Karpas-422 (cell line): ENCODE measurements around the gene TRIM15. TPM values are rescaled to one million over a fixed set of nuclear protein-coding genes. Genes with fewer than 3 reads are reported as not detected.

ENCODE experiments used
- DNase-seq: peaks from one replicate; pipeline ENCODE4 v3.0.0-alpha.2; 2015
- H2AFZ ChIP-seq: fragments of 200-600 bp; sonication (generic); 2 replicates; pipeline ENCODE4 v1.6.1; 2014; ENCODE audit warnings: antibody characterized with exemption, low read length, mixed read lengths
- H3K27ac ChIP-seq: fragments of 200-600 bp; sonication (generic); 2 replicates; pipeline ENCODE4 v1.5.1; 2014; ENCODE audit warnings: mild to moderate bottlenecking, low read length, moderate library complexity
- H3K27me3 ChIP-seq: fragments of 200-600 bp; sonication (generic); 2 replicates; pipeline ENCODE4 v1.6.1; 2014; ENCODE audit warnings: low read length, mixed read lengths
- H3K36me3 ChIP-seq: fragments of 200-600 bp; sonication (generic); 2 replicates; pipeline ENCODE4 v1.6.1; 2014; ENCODE audit warnings: low read length, mixed read lengths; ENCODE audit not compliant: insufficient read depth
- H3K4me1 ChIP-seq: fragments of 200-600 bp; sonication (generic); 2 replicates; pipeline ENCODE4 v1.6.1; 2014; ENCODE audit warnings: mild to moderate bottlenecking, low read length, mixed read lengths
- H3K4me2 ChIP-seq: fragments of 200-600 bp; sonication (generic); 2 replicates; pipeline ENCODE4 v1.6.1; 2014; ENCODE audit warnings: low read length, low read depth, mild to moderate bottlenecking; ENCODE audit not compliant: poor library complexity, severe bottlenecking
- H3K4me3 ChIP-seq: fragments of 200-600 bp; sonication (generic); 2 replicates; pipeline ENCODE4 v1.5.1; 2014; ENCODE audit warnings: mild to moderate bottlenecking, antibody characterized with exemption, low read length, mixed read lengths
- H3K79me2 ChIP-seq: fragments of 200-600 bp; sonication (generic); 2 replicates; pipeline ENCODE4 v1.6.1; 2014; ENCODE audit warnings: mild to moderate bottlenecking, low read length, mixed read lengths
- H3K9ac ChIP-seq: fragments of 200-600 bp; sonication (generic); 2 replicates; pipeline ENCODE4 v1.6.0; 2014; ENCODE audit warnings: low read length
- H3K9me2 ChIP-seq: fragments of 200-600 bp; sonication (generic), shearing (Covaris generic); replicated peaks from 2 replicates; pipeline ENCODE4 v1.6.0; 2014; ENCODE audit warnings: mild to moderate bottlenecking, low read length, moderate library complexity; ENCODE audit not compliant: insufficient read depth
- H3K9me3 ChIP-seq: fragments of 300-700, 200-600 bp; sonication (generic); 2 replicates; pipeline ENCODE4 v1.6.1; 2014; ENCODE audit warnings: low read length, mixed read lengths
- H4K20me1 ChIP-seq: fragments of 200-600 bp; sonication (generic); 2 replicates; pipeline ENCODE4 v1.6.1; 2014; ENCODE audit warnings: mild to moderate bottlenecking, antibody characterized with exemption, low read length, low read depth; ENCODE audit not compliant: insufficient read depth
- total RNA-seq: library from RNA; depleted of rRNA; stranded (reverse); fragments of >200 nt; shearing (Covaris generic); gene quantifications from 2 replicates; pipeline ENCODE4 v1.2.3, GENCODE V29; 2014; ENCODE audit warnings: low replicate concordance

Gene TRIM15
- total RNA-seq, 1 experiment from 2014 or later = not detected

- no peaks in the 10 kb centered on the region for H3K79me2 ChIP-seq
- DNase-seq = no peak
Measured at GRCh38 chr6:30156262-30156599, 7.1 kb upstream of the TRIM15 start.

GRCh38 chr6:30156774-30157173 lies 6.6 kb upstream of the TRIM15 start:
- Histone ChIP-seq H3K27ac (no peak overlapping the region), H3K36me3 (no peaks in the 10 kb centered on the region), H3K4me3 (no peak overlapping the region), H3K9me3 (no peaks in the 10 kb centered on the region), H3K9ac (no peak overlapping the region), H3K79me2 (no peaks in the 10 kb centered on the region), H3K4me1 (no peaks in the 10 kb centered on the region), H4K20me1 (no peaks in the 10 kb centered on the region), H3K9me2 (no peaks in the 10 kb centered on the region), H2AFZ (no peak overlapping the region), H3K4me2 (no peak overlapping the region), H3K27me3 (no peaks in the 10 kb centered on the region)
- DNase-seq = no peak

More at GRCh38 chr6:30156262-30156599, 7.1 kb upstream of the TRIM15 start:
- no peaks in the 10 kb centered on the region for H4K20me1 ChIP-seq
- H3K27ac ChIP-seq = no peak overlapping the region
- H3K4me3 ChIP-seq = no peak overlapping the region
- H3K4me1 ChIP-seq = no peaks in the 10 kb centered on the region
- H3K9me3 ChIP-seq = no peaks in the 10 kb centered on the region
- H3K9ac ChIP-seq = no peak overlapping the region
- H3K4me2 ChIP-seq = no peak overlapping the region
- H3K27me3 ChIP-seq = no peaks in the 10 kb centered on the region
- H3K9me2 ChIP-seq = no peaks in the 10 kb centered on the region
- H3K36me3 ChIP-seq = no peaks in the 10 kb centered on the region
- no peak overlapping the region for H2AFZ ChIP-seq

GRCh38 chr6:30157581-30157980 lies 5.8 kb upstream of the TRIM15 start:
- Histone ChIP-seq H3K9me3 (no peaks in the 10 kb centered on the region), H3K4me2 (no peak overlapping the region), H3K27me3 (no peaks in the 10 kb centered on the region), H3K9me2 (no peaks in the 10 kb centered on the region), H3K79me2 (no peaks in the 10 kb centered on the region), H4K20me1 (no peaks in the 10 kb centered on the region), H3K36me3 (no peaks in the 10 kb centered on the region), H3K4me1 (no peaks in the 10 kb centered on the region), H2AFZ (no peak overlapping the region), H3K9ac (no peak overlapping the region), H3K4me3 (no peak overlapping the region), H3K27ac (no peak overlapping the region)
- DNase-seq = no peak

GRCh38 chr6:30157999-30158398 lies 5.3 kb upstream of the TRIM15 start:
- no peak overlapping the region for H3K27ac ChIP-seq
- DNase-seq = no peak

GRCh38 chr6:30158475-30159040 lies 4.8 kb upstream of the TRIM15 start:
- H3K9me2 ChIP-seq = no peaks in the 10 kb centered on the region
- no peak overlapping the region for H3K4me3 ChIP-seq
- no peaks in the 10 kb centered on the region for H3K27me3 ChIP-seq
- H3K9me3 ChIP-seq = no peaks in the 10 kb centered on the region
- no peak overlapping the region for H2AFZ ChIP-seq
- no peak overlapping the region for H3K4me2 ChIP-seq
- DNase-seq = no peak
- H4K20me1 ChIP-seq = no peaks in the 10 kb centered on the region
- H3K79me2 ChIP-seq = no peaks in the 10 kb centered on the region
- no peak overlapping the region for H3K9ac ChIP-seq
- H3K27ac ChIP-seq = no peak overlapping the region
- no peaks in the 10 kb centered on the region for H3K4me1 ChIP-seq
- H3K36me3 ChIP-seq = no peaks in the 10 kb centered on the region

More at GRCh38 chr6:30157999-30158398, 5.3 kb upstream of the TRIM15 start:
- Histone ChIP-seq H3K4me1 (no peaks in the 10 kb centered on the region), H3K36me3 (no peaks in the 10 kb centered on the region), H3K9me3 (no peaks in the 10 kb centered on the region), H3K4me2 (no peak overlapping the region), H4K20me1 (no peaks in the 10 kb centered on the region), H2AFZ (no peak overlapping the region), H3K27me3 (no peaks in the 10 kb centered on the region), H3K9ac (no peak overlapping the region), H3K4me3 (no peak overlapping the region), H3K79me2 (no peaks in the 10 kb centered on the region), H3K9me2 (no peaks in the 10 kb centered on the region)

- Histone ChIP-seq H3K9me2 (no peaks in the 10 kb centered on the region), H3K4me1 (no peaks in the 10 kb centered on the region), H3K79me2 (no peaks in the 10 kb centered on the region), H3K9ac (no peak overlapping the region), H3K27ac (no peak overlapping the region), H3K9me3 (no peaks in the 10 kb centered on the region), H3K27me3 (no peaks in the 10 kb centered on the region), H4K20me1 (no peaks in the 10 kb centered on the region), H3K4me3 (no peak overlapping the region), H3K4me2 (no peak overlapping the region), H3K36me3 (no peaks in the 10 kb centered on the region), H2AFZ (no peak overlapping the region)
- DNase-seq = no peak
Measured at GRCh38 chr6:30160008-30160784, 3.1 kb upstream of the TRIM15 start.

GRCh38 chr6:30160785-30161531 lies 2.4 kb upstream of the TRIM15 start, which contains the start of gene TRIM10:
TSS of gene TRIM10 (minus strand) at chr6:30161211. CDS start at chr6:30160858, 353 bp downstream.
- Histone ChIP-seq H3K79me2 (no peaks in the 10 kb centered on the region), H3K27me3 (no peaks in the 10 kb centered on the region), H3K4me3 (no peak within 1 kb of the TSS), H3K4me2 (no peak within 1 kb of the TSS), H3K27ac (no peak within 1 kb of the TSS), H3K36me3 (no peaks in the 10 kb centered on the region), H3K9ac (no peak within 1 kb of the TSS), H2AFZ (no peak within 1 kb of the TSS), H3K9me2 (no peaks in the 10 kb centered on the region), H4K20me1 (no peaks in the 10 kb centered on the region), H3K4me1 (no peaks in the 10 kb centered on the region), H3K9me3 (no peaks in the 10 kb centered on the region)
- no peak for DNase-seq
